Gastrocnemius medialis (tissue), 4 donors: ENCODE measurements around the gene TTC28. TPM values are rescaled to one million over a fixed set of nuclear protein-coding genes. Genes with fewer than 3 reads are reported as not detected.
A peak's percentile ranks its signal among the peaks of the same experiment; 100 is the strongest.

Experiments used
- ATAC-seq, 2 donors: fragments of 150-250 bp; one replicate each; pipeline ENCODE4 v1.9.1; 2016
- DNase-seq, 2 donors: peaks; one replicate each; pipeline ENCODE4 v3.0.0-alpha.2; 2019
- H3K27ac ChIP-seq, 4 donors: fragments of 200-600 bp; sonication (generic); 1 replicate in 1 of 4; 2 replicates in 3 of 4; pipeline ENCODE4 v1.5.1; 2016 to 2018; ENCODE audit warnings: mild to moderate bottlenecking in 2 of 4, moderate library complexity in 1 of 4
- H3K27me3 ChIP-seq, 3 donors: fragments of 200-600 bp; sonication (generic) in 2 of 3; 1 replicate in 1 of 3; 2 replicates in 2 of 3; pipeline versions ENCODE4 v1.5.1 to v1.6.0; 2016 to 2019; ENCODE audit warnings: mild to moderate bottlenecking in 1 of 3, moderate library complexity in 1 of 3
- H3K36me3 ChIP-seq, 2 donors: fragments of 200-600 bp; sonication (generic) in 1 of 2; one replicate each; pipeline ENCODE4 v1.5.1; 2017 to 2018
- H3K4me1 ChIP-seq, 2 donors: fragments of 200-600 bp; sonication (generic) in 1 of 2; one replicate each; pipeline ENCODE4 v1.5.1; 2016 to 2017; ENCODE audit warnings: mild to moderate bottlenecking in 2 of 2
- H3K4me3 ChIP-seq, 4 donors: fragments of 200-600 bp; sonication (generic) in 3 of 4; 1 replicate in 1 of 4; 2 replicates in 3 of 4; pipeline ENCODE4 v1.5.1; 2016 to 2019; ENCODE audit warnings: mild to moderate bottlenecking in 2 of 4
- H3K9me3 ChIP-seq, 3 donors: fragments of 200-600 bp; sonication (generic) in 2 of 3; 1 replicate in 1 of 3; 2 replicates in 2 of 3; pipeline ENCODE4 v1.5.1; 2016 to 2019
- CTCF ChIP-seq, 5 experiments: fragments of 450-650 bp in 3 of 5; fragments of 200-600 bp in 2 of 5; sonication (generic) in 2 of 5; IDR thresholded peaks in 4 of 5; conservative IDR thresholded peaks in 1 of 5; 1 replicate in 4 of 5; 2 replicates in 1 of 5; pipeline ENCODE4 v1.5.1; 2016 to 2019; ENCODE audit warnings: antibody characterized with exemption in 5 of 5, mild to moderate bottlenecking in 3 of 5, moderate library complexity in 3 of 5
- POLR2A ChIP-seq, 2 donors: fragments of 450-650 bp; IDR thresholded peaks; one replicate each; pipeline ENCODE4 v1.6.1; 2017; ENCODE audit warnings: antibody characterized with exemption in 2 of 2, mild to moderate bottlenecking in 2 of 2, moderate library complexity in 2 of 2
- in situ Hi-C, 4 donors: fragments of 200-750 bp; cut with MboI; loops; one replicate each; pipeline versions ENCODE4 v1.15.0 to v1.8.0; 2017; ENCODE audit warnings: low sequenced_read_pairs in 4 of 4
- intact Hi-C: fragments of 100-400 bp; cut with DNase I; formaldehyde crosslinking; loops from one replicate; pipeline ENCODE4 v1.15.1; 2023; ENCODE audit warnings: low total_unique reads
- total RNA-seq, 4 donors: library from RNA; depleted of rRNA; stranded (reverse); fragments of >200 nt; gene quantifications; one replicate each; pipeline versions ENCODE4 v1.1.0 to v1.2.3, GENCODE V29; 2016

The TTC28 gene
- total RNA-seq, 4 donors from 2014 or later = 6.3 to 18.1 (median 8.4) TPM

- TF ChIP-seq CTCF (IDR thresholded peaks at IDR 0.05 in 4 of 5, conservative IDR thresholded peaks at IDR 0.05 in 1 of 5) = no peak
- TF ChIP-seq POLR2A (IDR thresholded peaks at IDR 0.05) = no peak
- Histone ChIP-seq H3K4me3 (no peak overlapping the region), H3K27ac (no peak overlapping the region), H3K36me3 (no peaks in the 10 kb centered on the region), H3K9me3 (no peaks in the 10 kb centered on the region), H3K4me1 (no peaks in the 10 kb centered on the region), H3K27me3 (no peaks in the 10 kb centered on the region)
- intact Hi-C loops (no loop called here), in situ Hi-C loops (no loop called here)
- peak in 1 of 2 donors; percentile 9 for DNase-seq
- no peak for ATAC-seq
Measured at GRCh38 chr22:27998511-27999410, 680.9 kb downstream of the TTC28 start.

GRCh38 chr22:27997538-27997937, 682.1 kb downstream of the TTC28 start:
- no peak for ATAC-seq
- H3K4me3 ChIP-seq = no peak overlapping the region
- H3K27me3 ChIP-seq = no peaks in the 10 kb centered on the region
- H3K36me3 ChIP-seq = no peaks in the 10 kb centered on the region
- no peak overlapping the region for H3K27ac ChIP-seq
- in situ Hi-C loops (no loop called here), intact Hi-C loops (no loop called here)
- no peaks in the 10 kb centered on the region for H3K4me1 ChIP-seq
- H3K9me3 ChIP-seq = no peaks in the 10 kb centered on the region
- DNase-seq = peak in 1 of 2 donors; percentile 8
- TF ChIP-seq POLR2A (IDR thresholded peaks at IDR 0.05) (no peak), CTCF (IDR thresholded peaks at IDR 0.05 in 4 of 5, conservative IDR thresholded peaks at IDR 0.05 in 1 of 5) (no peak)

- intact Hi-C loops (no loop called here), in situ Hi-C loops (no loop called here)
- no peak for TF ChIP-seq POLR2A (IDR thresholded peaks at IDR 0.05)
- no peak for TF ChIP-seq CTCF (IDR thresholded peaks at IDR 0.05 in 4 of 5, conservative IDR thresholded peaks at IDR 0.05 in 1 of 5)
- no peak for ATAC-seq
- Histone ChIP-seq H3K4me1 (no peaks in the 10 kb centered on the region), H3K4me3 (no peak overlapping the region), H3K36me3 (no peaks in the 10 kb centered on the region), H3K27me3 (no peaks in the 10 kb centered on the region), H3K27ac (no peak overlapping the region), H3K9me3 (no peaks in the 10 kb centered on the region)
- peak in 1 of 2 donors; percentile 1 for DNase-seq
Measured at GRCh38 chr22:27996981-27997380, 682.7 kb downstream of the TTC28 start.

- Histone ChIP-seq H3K27me3 (no peaks in the 10 kb centered on the region), H3K4me3 (no peak overlapping the region), H3K9me3 (no peaks in the 10 kb centered on the region), H3K4me1 (peaks cover 0 to 2% of the 10 kb centered on the region in 2 donors), H3K27ac (no peak overlapping the region), H3K36me3 (no peaks in the 10 kb centered on the region)
- no peak for DNase-seq
- ATAC-seq = no peak
- in situ Hi-C loops (no loop called here), intact Hi-C loops (no loop called here)
- TF ChIP-seq POLR2A (IDR thresholded peaks at IDR 0.05) (no peak), CTCF (IDR thresholded peaks at IDR 0.05 in 4 of 5, conservative IDR thresholded peaks at IDR 0.05 in 1 of 5) (no peak)
Measured at GRCh38 chr22:27996529-27996925, 683.1 kb downstream of the TTC28 start.
